ENCODE results near the gene JAK1.
"Not testable (repeated sequence)": the region's sequence is repeated elsewhere in the genome, so short reads cannot be mapped to it uniquely, and the experiment has no call there.

JAK1 gene

GRCh38 chr1:65002508-65003315, 36.4 kb upstream of the JAK1 start:
- no peak for TF ChIP-seq CTCF (IDR thresholded peaks at IDR 0.05; ENCODE audit: low read depth, low read length)
- DNase-seq (ENCODE audit: extremely low read depth, low read depth) = peak; percentile 44

GRCh38 chr1:65002156-65002507, 35.8 kb upstream of the JAK1 start:
- DNase-seq (ENCODE audit: extremely low read depth, low read depth) = no peak

GRCh38 chr1:65001231-65001792, 35.0 kb upstream of the JAK1 start:
- no peak for DNase-seq (ENCODE audit: extremely low read depth, low read depth)
- TF ChIP-seq CTCF (IDR thresholded peaks at IDR 0.05; ENCODE audit: low read depth, low read length) = no peak

More at GRCh38 chr1:65002156-65002507, 35.8 kb upstream of the JAK1 start:
- no peak for TF ChIP-seq CTCF (IDR thresholded peaks at IDR 0.05; ENCODE audit: low read depth, low read length)

- not testable (repeated sequence) for DNase-seq (ENCODE audit: extremely low read depth, low read depth)
Measured at GRCh38 chr1:64998425-64998948, 32.1 kb upstream of the JAK1 start.

- no peak for DNase-seq (ENCODE audit: extremely low read depth, low read depth)
- TF ChIP-seq CTCF (IDR thresholded peaks at IDR 0.05; ENCODE audit: low read depth, low read length) = no peak
Measured at GRCh38 chr1:64996541-64997257, 30.4 kb upstream of the JAK1 start.

- no peak for DNase-seq (ENCODE audit: extremely low read depth, low read depth)
- TF ChIP-seq CTCF (IDR thresholded peaks at IDR 0.05; ENCODE audit: low read depth, low read length) = no peak
Measured at GRCh38 chr1:64995316-64995715, 29.0 kb upstream of the JAK1 start.

- no peak for DNase-seq (ENCODE audit: extremely low read depth, low read depth)
- no peak for TF ChIP-seq CTCF (IDR thresholded peaks at IDR 0.05; ENCODE audit: low read depth, low read length)
Measured at GRCh38 chr1:64986903-64987871, 20.8 kb upstream of the JAK1 start.

All from AG09319 (cell line).